Stimulated activated CD8-positive, alpha-beta memory T cell treated with anti-CD3 and anti-CD28 coated beads, Interleukin-2, amount 100 ng/mL, for 48 hours (primary cell): Measurements from ENCODE around the gene SCUBE3.

ENCODE experiments used
- DNase-seq, 2 donors: peaks; one replicate each; pipeline ENCODE4 v3.0.0-alpha.2; 2020; ENCODE audit warnings: low read depth in 2 of 2

The SCUBE3 gene

GRCh38 chr6:35272005-35272404, 58.2 kb downstream of the SCUBE3 start:
- no peak for DNase-seq

DNA sequence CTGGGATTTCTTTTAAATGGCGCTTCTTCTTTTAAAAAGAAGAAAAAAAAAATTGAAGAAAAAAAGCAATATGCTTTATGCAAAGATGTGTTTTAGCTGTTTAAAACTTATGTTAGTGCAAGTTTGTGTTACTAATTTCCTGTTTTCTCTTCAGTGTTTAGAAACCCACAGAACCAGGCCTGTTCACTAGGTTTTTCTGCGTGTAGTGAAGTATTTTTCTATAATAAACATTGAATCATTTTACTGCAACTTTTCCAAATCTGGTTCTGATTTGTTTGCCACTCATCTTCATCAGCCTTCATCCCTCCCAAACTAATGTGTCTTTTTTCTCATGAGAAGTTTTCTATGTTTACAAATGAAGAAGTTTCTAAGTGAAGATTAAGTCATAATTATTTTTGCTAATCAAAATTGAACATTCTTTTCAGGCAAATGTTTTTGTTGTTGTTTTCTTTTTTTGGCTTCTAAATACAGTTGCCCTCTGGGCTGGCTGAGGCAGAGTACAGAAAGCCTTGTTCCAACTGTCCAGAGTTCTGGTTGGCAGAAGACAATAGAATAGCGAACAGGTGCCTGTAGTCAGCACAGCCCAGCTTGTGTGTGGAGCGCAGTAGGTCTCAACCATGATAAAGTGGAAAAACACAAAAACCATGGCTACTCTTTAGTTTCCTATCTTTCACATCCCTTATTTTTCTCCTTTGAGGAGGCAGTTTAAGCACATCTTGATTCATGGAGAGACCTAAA, 60.2 kb downstream of the SCUBE3 start:
- no peak for DNase-seq

- no peak for DNase-seq
These were observed 62.0 kb downstream of the SCUBE3 start for GRCh38 chr6:35275744-35276260.

- no peak for DNase-seq
These were observed 65.0 kb downstream of the SCUBE3 start for GRCh38 chr6:35278708-35279107.

DNA sequence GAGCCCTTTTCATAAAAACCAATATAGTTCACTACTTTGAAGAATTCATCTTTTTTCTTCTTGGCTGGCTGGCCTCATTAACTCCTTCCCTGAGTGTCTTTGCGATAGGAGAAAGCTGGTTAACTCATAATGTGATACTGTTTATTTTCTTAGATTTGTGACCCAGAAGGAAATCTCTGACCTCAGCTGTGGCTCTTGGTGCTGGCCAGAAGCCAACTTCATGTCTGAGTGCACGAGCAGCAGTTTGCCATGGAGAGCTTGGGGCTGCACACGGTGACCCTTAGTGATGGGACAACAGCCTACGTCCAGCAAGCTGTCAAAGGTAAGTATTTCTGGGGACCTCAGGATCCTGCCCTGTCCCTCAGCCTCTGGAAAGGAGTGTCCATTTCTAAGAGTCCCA, 67.1 kb downstream of the SCUBE3 start:
- no peak for DNase-seq

DNA sequence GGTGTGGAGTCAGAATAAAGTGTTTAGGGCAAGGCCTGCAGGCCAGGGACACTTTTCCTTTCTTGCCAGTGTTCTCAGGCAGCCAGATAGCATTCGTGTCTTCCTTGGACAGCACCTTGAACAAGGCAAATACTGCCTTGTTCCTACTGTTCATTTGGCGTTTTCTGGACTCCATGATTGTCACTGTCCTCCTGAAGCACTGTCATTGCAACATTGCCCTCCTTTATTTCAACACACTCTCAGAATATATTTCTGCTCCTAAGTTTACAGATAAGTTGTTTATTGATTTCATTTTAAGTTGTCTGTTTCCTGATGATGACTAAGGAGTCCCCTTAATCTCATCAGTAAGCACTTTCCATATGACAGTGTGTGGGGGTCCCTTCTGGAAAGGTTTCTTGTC, 68.7 kb downstream of the SCUBE3 start:
- no peak for DNase-seq

- DNase-seq: no peak
These were observed 69.6 kb downstream of the SCUBE3 start for GRCh38 chr6:35283361-35283760.

DNA sequence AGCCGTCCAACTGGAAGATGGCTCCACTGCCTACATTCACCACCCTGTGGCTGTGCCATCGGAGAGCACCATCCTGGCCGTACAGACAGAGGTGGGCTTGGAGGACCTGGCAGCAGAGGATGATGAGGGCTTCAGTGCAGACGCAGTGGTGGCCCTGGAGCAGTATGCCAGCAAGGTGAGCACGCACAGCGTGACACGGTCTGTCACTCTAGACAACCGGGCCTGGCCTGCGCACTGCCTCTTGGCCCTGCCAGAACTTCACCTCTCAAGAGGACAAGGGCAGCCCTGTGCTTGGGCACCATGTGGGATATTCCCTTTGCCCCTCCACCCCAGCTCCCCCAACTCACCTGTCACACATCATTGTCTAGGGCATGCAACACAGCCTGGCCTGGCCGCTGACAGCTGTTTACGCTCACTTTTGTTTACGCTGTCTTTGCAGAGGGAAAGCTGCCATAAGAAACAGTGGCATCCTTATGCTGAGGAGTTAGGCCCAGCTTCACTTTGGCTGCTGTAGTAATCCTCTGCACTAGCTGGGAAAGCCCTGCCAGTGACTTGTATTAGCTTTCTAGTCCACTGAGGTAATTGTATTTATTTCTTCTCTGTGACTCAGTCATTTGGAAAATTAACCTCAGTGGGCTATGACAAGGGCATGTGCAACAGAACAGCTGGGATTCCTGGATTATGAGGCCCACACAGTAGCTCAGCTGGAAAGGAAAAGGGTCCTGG, 74.1 kb downstream of the SCUBE3 start:
- no peak for DNase-seq

GRCh38 chr6:35288834-35289233, 75.1 kb downstream of the SCUBE3 start:
- DNase-seq: no peak

DNA sequence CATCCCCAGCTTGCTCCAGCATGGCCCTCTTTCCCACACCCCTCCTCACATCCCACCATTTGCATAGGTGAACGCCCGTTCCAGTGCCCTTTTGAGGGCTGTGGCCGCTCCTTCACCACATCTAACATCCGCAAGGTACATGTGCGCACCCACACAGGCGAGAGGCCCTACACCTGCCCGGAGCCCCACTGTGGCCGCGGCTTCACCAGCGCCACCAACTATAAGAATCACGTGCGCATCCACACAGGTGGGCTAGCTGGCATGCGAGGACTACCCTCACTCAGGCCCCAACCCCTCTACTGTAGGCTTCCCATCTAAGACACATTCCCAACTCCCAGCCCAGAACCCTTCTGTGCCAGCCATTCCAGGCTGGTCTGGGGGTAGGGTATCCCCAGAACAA, 77.7 kb downstream of the SCUBE3 start:
- no peak for DNase-seq

- DNase-seq: no peak
These were observed 78.7 kb downstream of the SCUBE3 start for GRCh38 chr6:35292494-35292893.

DNA sequence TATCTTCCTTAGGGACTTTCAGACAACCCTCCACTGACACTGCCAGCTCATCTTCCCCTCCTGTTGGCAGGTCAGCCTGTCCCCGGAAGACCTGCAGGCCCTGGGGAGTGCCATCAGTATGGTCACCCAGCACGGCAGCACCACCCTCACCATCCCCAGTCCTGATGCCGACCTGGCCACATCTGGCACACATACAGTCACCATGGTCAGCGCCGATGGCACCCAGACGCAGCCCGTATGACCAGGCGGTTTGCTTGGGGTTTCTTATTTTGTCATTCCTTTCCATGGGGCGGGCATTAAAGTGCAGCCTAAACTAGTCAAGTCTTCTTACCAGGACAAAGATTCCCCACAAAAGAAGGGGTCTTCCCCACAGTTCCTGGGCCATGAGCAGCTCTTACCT, 79.9 kb downstream of the SCUBE3 start:
- DNase-seq: no peak

GRCh38 chr6:35294308-35294945, 80.7 kb downstream of the SCUBE3 start:
- DNase-seq: no peak

DNA sequence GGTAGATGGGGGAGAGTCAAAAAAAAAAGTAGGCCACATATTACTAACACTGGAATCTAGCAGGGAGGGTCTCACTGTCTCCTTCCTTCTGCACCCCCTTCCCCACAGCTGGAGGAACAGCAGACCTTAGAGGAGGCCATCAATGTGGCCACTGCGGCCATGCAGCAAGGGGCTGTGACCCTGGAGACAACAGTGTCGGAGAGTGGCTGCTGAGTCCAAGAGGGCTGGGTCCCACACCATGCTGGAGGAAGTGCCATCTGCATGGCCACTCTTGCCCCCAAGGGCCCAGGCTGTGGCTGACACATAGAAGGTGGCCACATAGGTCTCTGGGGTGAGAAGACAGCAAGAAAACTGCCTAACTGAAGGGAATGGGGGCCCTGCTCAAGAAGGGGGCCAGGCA, 81.3 kb downstream of the SCUBE3 start:
- DNase-seq: no peak

DNA sequence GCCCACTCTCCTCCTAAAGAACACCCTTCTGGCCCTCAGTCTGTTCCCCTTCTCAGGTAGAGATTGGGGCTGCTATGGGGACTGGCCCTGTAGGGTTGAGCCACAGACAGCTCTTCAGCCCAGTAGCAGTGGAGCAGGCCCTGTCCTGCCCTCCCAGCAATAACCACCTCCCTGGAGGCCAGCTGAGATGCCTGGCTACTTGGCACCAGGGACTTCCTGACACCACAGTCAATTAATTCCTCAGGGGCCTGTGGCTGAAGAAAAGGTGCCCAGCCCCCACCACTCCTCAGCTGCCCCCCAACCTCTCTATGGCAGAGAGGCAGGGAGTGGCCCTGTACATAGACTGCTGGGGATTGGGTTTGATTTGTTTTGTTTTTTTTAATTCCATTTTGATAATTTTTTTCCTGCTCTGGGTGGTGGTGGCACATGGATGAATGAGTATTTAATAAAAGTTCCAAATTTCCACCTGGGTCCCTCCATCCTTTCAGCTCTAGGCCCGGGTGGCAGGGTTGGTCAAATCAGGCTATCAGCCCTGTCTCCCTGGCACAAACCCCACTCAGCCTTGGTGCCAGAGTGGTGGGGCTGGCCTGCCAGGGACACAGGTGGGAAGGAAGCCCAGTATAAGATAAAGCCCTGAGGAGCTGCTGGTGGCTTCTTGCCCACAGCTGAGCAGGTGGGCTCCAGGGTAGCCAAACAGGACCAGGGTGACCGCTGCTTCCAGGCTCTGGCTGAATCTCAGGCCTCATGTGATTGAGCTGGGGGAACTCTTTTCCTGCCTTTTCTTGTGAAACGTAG, 82.0 kb downstream of the SCUBE3 start:
- DNase-seq: no peak

GRCh38 chr6:35296931-35297600, 83.3 kb downstream of the SCUBE3 start:
- DNase-seq: no peak

GRCh38 chr6:35297601-35298481, 84.1 kb downstream of the SCUBE3 start, which contains the start of gene DEF6:
TSS of gene DEF6 (plus strand) at chr6:35297818. CDS start at chr6:35297857, 39 bp downstream.
- peak; percentile 77 for DNase-seq

DNA sequence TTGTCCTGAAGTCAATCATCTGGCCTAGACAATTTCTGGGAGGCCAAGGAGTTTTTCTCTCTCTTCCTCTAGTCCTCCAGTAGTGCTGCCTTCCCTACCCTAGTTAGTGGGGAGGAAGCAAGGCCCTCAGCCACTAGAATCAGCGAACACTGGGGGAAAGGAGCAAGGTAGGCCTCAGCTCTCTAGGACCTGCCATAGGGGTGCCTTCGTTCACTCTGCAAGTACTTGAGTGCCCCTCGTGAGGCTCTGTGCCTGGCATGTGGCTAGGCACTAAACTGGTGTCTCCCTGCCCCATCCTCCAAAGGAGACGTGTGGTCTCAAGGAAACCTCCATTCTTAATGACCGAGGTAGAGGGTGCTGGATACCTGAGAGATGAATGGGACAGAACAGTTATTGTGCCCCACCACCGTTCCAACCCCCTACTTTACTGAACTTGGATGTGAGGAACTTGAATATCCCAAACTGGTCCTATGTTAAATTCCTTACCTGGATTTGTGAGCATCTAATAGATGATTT, 84.9 kb downstream of the SCUBE3 start:
- no peak for DNase-seq

- DNase-seq: no peak
These were observed 85.9 kb downstream of the SCUBE3 start for GRCh38 chr6:35299674-35300073.

GRCh38 chr6:35300848-35301247, 87.1 kb downstream of the SCUBE3 start:
- no peak for DNase-seq
